ENCODE measurements around the gene GNGT1. TPM values are rescaled to one million over a fixed set of nuclear protein-coding genes. Genes with fewer than 3 reads are reported as not detected.
"Not testable (repeated sequence)": the region's sequence is repeated elsewhere in the genome, so short reads cannot be mapped to it uniquely, and the experiment has no call there.

The GNGT1 gene
- polyA plus RNA-seq, 3 donors, result not detected

GRCh38 chr7:93895859-93896600 lies 10.3 kb upstream of the GNGT1 start:
- H3K27ac ChIP-seq (ENCODE audit: low read depth, low read length), result no peak overlapping the region
- WGBS, 3 donors, result 72 to 85% (median 75%) methylated on average over 4 of the region's 4 CpGs

GRCh38 chr7:93897680-93898079 lies 8.7 kb upstream of the GNGT1 start:
- WGBS, 3 donors, result 60 to 65% (median 61%) methylated on average over 2 of the region's 2 CpGs
- no peak overlapping the region for H3K27ac ChIP-seq (ENCODE audit: low read depth, low read length)

GRCh38 chr7:93902777-93903423 lies 3.5 kb upstream of the GNGT1 start:
- WGBS, 3 donors, result 92 to 94% (median 93%) methylated on average over 1 of the region's 1 CpG
- no peak overlapping the region for H3K27ac ChIP-seq (ENCODE audit: low read depth, low read length)

- no peak overlapping the region for H3K27ac ChIP-seq (ENCODE audit: low read depth, low read length)
- WGBS, 3 donors, result 21 to 62% (median 45%) methylated on average over 3 of the region's 3 CpGs
Measured at GRCh38 chr7:93910076-93910994, 4.0 kb downstream of the GNGT1 start.

- 24 to 67% (median 35%) methylated on average over 2 to 3 of the region's 3 CpGs for WGBS, 3 donors
- H3K27ac ChIP-seq (ENCODE audit: low read depth, low read length), result not testable (repeated sequence)
Measured at GRCh38 chr7:93911242-93911641, 4.9 kb downstream of the GNGT1 start.

- H3K27ac ChIP-seq (ENCODE audit: low read depth, low read length), result not testable (repeated sequence)
Measured at GRCh38 chr7:93911661-93912060, 5.3 kb downstream of the GNGT1 start.

GRCh38 chr7:93913197-93913596 lies 6.8 kb downstream of the GNGT1 start:
- H3K27ac ChIP-seq (ENCODE audit: low read depth, low read length), result no peak overlapping the region

- no peak overlapping the region for H3K27ac ChIP-seq (ENCODE audit: low read depth, low read length)
- WGBS, 3 donors, result 33 to 51% (median 39%) methylated on average over 7 of the region's 7 CpGs
Measured at GRCh38 chr7:93914581-93915066, 8.3 kb downstream of the GNGT1 start.

GRCh38 chr7:93915206-93915842 lies 9.0 kb downstream of the GNGT1 start:
- WGBS, 3 donors, result 38 to 86% (median 67%) methylated on average over 2 to 3 of the region's 3 CpGs

GRCh38 chr7:93915888-93916287 lies 9.5 kb downstream of the GNGT1 start:
- not testable (repeated sequence) for H3K27ac ChIP-seq (ENCODE audit: low read depth, low read length)

More at GRCh38 chr7:93915206-93915842, 9.0 kb downstream of the GNGT1 start:
- H3K27ac ChIP-seq (ENCODE audit: low read depth, low read length), result not testable (repeated sequence)

GRCh38 chr7:93916315-93916714 lies 9.9 kb downstream of the GNGT1 start:
- H3K27ac ChIP-seq (ENCODE audit: low read depth, low read length), result not testable (repeated sequence)
- WGBS, 3 donors, result 71 to 74% (median 72%) methylated on average over 4 of the region's 4 CpGs

GRCh38 chr7:93920496-93921182 lies 14.3 kb downstream of the GNGT1 start:
- 48 to 75% (median 54%) methylated on average over 6 of the region's 6 CpGs for WGBS, 3 donors
- H3K27ac ChIP-seq (ENCODE audit: low read depth, low read length), result no peak overlapping the region

- H3K27ac ChIP-seq (ENCODE audit: low read depth, low read length), result no peak overlapping the region
- 29 to 64% (median 35%) methylated on average over 8 of the region's 8 CpGs for WGBS, 3 donors
Measured at GRCh38 chr7:93921186-93921585, 14.8 kb downstream of the GNGT1 start.

GRCh38 chr7:93921607-93922566 lies 15.5 kb downstream of the GNGT1 start, which contains the start of gene GNG11:
Gene GNG11 (plus strand): TSS chr7:93921735. CDS start chr7:93922138, 403 bp downstream.
- no peak within 1 kb of the TSS for H3K27ac ChIP-seq (ENCODE audit: low read depth, low read length)
- 1 to 7% (median 1%) methylated on average over 39 of the region's 39 CpGs for WGBS, 3 donors

GRCh38 chr7:93923296-93923695 lies 16.9 kb downstream of the GNGT1 start:
- 17 to 65% (median 19%) methylated on average over 6 of the region's 6 CpGs for WGBS, 3 donors
- no peak overlapping the region for H3K27ac ChIP-seq (ENCODE audit: low read depth, low read length)

GRCh38 chr7:93923942-93924341 lies 17.6 kb downstream of the GNGT1 start:
- 22 to 35% (median 31%) methylated on average over 1 of the region's 1 CpG for WGBS, 3 donors
- H3K27ac ChIP-seq (ENCODE audit: low read depth, low read length), result no peak overlapping the region

GRCh38 chr7:93926800-93927199 lies 20.4 kb downstream of the GNGT1 start:
- no peak overlapping the region for H3K27ac ChIP-seq (ENCODE audit: low read depth, low read length)
- 52 to 59% (median 54%) methylated on average over 1 of the region's 1 CpG for WGBS, 3 donors
